H1 (cell line): ENCODE measurements around the gene IGLL5. TPM values are rescaled to one million over a fixed set of nuclear protein-coding genes. Genes with fewer than 3 reads are reported as not detected.

Experiments
- NRF1 ChIP-seq: IDR thresholded peaks from 2 replicates; pipeline ENCODE4 v1.6.1; 2011; ENCODE audit warnings: mild to moderate bottlenecking, low read depth, low read length, improper control_type of control experiment
- SP1 ChIP-seq: IDR thresholded peaks from 2 replicates; pipeline ENCODE4 v1.6.1; 2011; ENCODE audit warnings: low read depth, low read length
- polyA plus RNA-seq, 7 experiments: library from polyadenylated mRNA; depleted of rRNA in 3 of 7; stranded (reverse) in 5 of 7; unstranded in 2 of 7; fragments of >200 nt in 5 of 7; fragments of 200-250 nt in 2 of 7; gene quantifications; 1 replicate in 5 of 7; 2 replicates in 1 of 7; 4 replicates in 1 of 7; pipeline versions ENCODE4 v1.2.1 to v1.2.3, GENCODE V29; 2011 to 2013; ENCODE audit warnings: missing spikeins in 2 of 7, mixed read lengths in 2 of 7
- total RNA-seq: library from RNA; stranded (reverse); fragmentation: NEBNext Ultra II Directional; extraction: Animal tissue kit (Norgen Biotek cat#: 25700); gene quantifications from 2 replicates; pipeline ENCODE4 v1.2.1, GENCODE V29; 2021
- TF ChIP-seq, protein P1 (sequence below): fragments of 300-600 bp; sonication (generic); IDR thresholded peaks from 2 replicates; pipeline ENCODE4 v1.7.1; 2012; ENCODE audit warnings: low read length, moderate library complexity, mild to moderate bottlenecking, inconsistent platforms; ENCODE audit not compliant: insufficient replicate concordance

The IGLL5 gene
- total and polyA plus RNA-seq, 2 of the 8 experiments (the other 6 are each of a cell fraction or from before 2014, with no cell fraction given) = not detected

GRCh38 chr22:22849640-22850610, 37.7 kb upstream of the IGLL5 start (continued):
- TF ChIP-seq NRF1 (no peak), SP1 (no peak)
- TF ChIP-seq, protein P1, sequence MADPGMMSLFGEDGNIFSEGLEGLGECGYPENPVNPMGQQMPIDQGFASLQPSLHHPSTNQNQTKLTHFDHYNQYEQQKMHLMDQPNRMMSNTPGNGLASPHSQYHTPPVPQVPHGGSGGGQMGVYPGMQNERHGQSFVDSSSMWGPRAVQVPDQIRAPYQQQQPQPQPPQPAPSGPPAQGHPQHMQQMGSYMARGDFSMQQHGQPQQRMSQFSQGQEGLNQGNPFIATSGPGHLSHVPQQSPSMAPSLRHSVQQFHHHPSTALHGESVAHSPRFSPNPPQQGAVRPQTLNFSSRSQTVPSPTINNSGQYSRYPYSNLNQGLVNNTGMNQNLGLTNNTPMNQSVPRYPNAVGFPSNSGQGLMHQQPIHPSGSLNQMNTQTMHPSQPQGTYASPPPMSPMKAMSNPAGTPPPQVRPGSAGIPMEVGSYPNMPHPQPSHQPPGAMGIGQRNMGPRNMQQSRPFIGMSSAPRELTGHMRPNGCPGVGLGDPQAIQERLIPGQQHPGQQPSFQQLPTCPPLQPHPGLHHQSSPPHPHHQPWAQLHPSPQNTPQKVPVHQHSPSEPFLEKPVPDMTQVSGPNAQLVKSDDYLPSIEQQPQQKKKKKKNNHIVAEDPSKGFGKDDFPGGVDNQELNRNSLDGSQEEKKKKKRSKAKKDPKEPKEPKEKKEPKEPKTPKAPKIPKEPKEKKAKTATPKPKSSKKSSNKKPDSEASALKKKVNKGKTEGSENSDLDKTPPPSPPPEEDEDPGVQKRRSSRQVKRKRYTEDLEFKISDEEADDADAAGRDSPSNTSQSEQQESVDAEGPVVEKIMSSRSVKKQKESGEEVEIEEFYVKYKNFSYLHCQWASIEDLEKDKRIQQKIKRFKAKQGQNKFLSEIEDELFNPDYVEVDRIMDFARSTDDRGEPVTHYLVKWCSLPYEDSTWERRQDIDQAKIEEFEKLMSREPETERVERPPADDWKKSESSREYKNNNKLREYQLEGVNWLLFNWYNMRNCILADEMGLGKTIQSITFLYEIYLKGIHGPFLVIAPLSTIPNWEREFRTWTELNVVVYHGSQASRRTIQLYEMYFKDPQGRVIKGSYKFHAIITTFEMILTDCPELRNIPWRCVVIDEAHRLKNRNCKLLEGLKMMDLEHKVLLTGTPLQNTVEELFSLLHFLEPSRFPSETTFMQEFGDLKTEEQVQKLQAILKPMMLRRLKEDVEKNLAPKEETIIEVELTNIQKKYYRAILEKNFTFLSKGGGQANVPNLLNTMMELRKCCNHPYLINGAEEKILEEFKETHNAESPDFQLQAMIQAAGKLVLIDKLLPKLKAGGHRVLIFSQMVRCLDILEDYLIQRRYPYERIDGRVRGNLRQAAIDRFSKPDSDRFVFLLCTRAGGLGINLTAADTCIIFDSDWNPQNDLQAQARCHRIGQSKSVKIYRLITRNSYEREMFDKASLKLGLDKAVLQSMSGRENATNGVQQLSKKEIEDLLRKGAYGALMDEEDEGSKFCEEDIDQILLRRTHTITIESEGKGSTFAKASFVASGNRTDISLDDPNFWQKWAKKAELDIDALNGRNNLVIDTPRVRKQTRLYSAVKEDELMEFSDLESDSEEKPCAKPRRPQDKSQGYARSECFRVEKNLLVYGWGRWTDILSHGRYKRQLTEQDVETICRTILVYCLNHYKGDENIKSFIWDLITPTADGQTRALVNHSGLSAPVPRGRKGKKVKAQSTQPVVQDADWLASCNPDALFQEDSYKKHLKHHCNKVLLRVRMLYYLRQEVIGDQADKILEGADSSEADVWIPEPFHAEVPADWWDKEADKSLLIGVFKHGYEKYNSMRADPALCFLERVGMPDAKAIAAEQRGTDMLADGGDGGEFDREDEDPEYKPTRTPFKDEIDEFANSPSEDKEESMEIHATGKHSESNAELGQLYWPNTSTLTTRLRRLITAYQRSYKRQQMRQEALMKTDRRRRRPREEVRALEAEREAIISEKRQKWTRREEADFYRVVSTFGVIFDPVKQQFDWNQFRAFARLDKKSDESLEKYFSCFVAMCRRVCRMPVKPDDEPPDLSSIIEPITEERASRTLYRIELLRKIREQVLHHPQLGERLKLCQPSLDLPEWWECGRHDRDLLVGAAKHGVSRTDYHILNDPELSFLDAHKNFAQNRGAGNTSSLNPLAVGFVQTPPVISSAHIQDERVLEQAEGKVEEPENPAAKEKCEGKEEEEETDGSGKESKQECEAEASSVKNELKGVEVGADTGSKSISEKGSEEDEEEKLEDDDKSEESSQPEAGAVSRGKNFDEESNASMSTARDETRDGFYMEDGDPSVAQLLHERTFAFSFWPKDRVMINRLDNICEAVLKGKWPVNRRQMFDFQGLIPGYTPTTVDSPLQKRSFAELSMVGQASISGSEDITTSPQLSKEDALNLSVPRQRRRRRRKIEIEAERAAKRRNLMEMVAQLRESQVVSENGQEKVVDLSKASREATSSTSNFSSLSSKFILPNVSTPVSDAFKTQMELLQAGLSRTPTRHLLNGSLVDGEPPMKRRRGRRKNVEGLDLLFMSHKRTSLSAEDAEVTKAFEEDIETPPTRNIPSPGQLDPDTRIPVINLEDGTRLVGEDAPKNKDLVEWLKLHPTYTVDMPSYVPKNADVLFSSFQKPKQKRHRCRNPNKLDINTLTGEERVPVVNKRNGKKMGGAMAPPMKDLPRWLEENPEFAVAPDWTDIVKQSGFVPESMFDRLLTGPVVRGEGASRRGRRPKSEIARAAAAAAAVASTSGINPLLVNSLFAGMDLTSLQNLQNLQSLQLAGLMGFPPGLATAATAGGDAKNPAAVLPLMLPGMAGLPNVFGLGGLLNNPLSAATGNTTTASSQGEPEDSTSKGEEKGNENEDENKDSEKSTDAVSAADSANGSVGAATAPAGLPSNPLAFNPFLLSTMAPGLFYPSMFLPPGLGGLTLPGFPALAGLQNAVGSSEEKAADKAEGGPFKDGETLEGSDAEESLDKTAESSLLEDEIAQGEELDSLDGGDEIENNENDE = no peak
